Measurements from ENCODE around the gene NRG4.
A peak's percentile ranks its signal among the peaks of the same experiment; 100 is the strongest.
"Not testable (repeated sequence)": the region's sequence is repeated elsewhere in the genome, so short reads cannot be mapped to it uniquely, and the experiment has no call there.

NRG4 gene

DNA sequence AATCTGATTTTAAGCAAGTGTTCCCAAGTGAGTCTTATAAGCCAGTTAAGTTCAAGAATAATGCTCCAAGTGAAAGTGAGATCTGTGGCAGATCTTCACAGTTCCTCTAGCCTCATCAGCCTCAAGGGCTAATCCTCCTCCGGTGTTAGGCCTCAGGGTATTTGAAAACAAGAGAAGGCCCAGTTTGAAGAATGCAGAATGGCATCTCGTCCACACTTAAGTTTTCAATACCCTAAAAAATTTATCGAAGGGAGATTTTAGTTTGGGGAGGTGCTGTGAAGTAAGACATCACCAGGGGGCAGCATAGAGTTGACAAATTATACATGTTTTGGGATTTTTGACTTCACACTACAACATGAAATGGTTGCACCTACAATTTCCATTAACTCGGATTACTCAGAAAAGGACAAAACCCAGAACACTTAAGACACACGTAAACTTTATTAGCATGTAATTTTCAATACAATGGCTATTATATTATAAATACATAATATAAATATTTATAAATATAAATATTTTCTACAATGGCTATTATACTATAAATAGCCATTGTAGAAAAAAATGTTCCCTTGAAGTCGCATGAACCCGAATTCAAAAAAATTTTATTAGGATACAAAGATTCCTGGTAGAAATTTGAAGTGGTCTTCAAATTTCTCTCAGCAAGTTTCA lies 45.2 kb upstream of the NRG4 start:
- Histone ChIP-seq H3K4me3 (ENCODE audit: low read depth, low read length) (no peak overlapping the region; the same call in 1 of the 2 replicates), H3K27ac (no peak overlapping the region), H3K36me3 (no peaks in the 10 kb centered on the region), H3K9me3 (ENCODE audit: severe bottlenecking) (no peaks in the 10 kb centered on the region), H3K27me3 (ENCODE audit: insufficient read depth, low read depth, severe bottlenecking) (peaks cover 18% of the 10 kb centered on the region)
- TF ChIP-seq, protein P1, sequence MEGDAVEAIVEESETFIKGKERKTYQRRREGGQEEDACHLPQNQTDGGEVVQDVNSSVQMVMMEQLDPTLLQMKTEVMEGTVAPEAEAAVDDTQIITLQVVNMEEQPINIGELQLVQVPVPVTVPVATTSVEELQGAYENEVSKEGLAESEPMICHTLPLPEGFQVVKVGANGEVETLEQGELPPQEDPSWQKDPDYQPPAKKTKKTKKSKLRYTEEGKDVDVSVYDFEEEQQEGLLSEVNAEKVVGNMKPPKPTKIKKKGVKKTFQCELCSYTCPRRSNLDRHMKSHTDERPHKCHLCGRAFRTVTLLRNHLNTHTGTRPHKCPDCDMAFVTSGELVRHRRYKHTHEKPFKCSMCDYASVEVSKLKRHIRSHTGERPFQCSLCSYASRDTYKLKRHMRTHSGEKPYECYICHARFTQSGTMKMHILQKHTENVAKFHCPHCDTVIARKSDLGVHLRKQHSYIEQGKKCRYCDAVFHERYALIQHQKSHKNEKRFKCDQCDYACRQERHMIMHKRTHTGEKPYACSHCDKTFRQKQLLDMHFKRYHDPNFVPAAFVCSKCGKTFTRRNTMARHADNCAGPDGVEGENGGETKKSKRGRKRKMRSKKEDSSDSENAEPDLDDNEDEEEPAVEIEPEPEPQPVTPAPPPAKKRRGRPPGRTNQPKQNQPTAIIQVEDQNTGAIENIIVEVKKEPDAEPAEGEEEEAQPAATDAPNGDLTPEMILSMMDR (IDR thresholded peaks at IDR 0.05; ENCODE audit: low read depth, low read length), result peak; percentile 52
- DNase-seq, result peak; percentile 6

DNA sequence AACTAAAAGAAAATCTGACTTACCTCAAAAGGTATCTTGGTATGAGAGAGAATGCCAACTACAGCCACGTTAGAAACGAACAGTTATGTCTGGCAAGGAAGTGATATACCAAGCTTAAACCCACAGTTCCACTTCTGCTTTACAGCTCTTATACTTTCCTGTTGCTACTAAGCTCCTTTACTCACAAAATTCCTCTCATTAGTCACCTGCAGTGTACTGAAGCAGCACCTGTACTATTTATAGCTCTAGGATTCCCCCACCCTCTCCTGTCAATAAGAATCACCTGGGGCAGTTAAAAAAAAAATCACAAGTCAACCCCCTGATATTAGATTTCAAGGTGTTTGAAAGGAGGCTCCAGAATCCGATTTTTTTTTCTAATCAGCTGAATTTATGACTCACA lies 44.7 kb upstream of the NRG4 start:
- TF ChIP-seq, protein P1 (IDR thresholded peaks at IDR 0.05; ENCODE audit: low read depth, low read length), result no peak
- H3K4me3 ChIP-seq (ENCODE audit: low read depth, low read length), result no peak overlapping the region; the same call in 1 of the 2 replicates
- no peak overlapping the region for H3K27ac ChIP-seq
- H3K27me3 ChIP-seq (ENCODE audit: insufficient read depth, low read depth, severe bottlenecking), result peaks cover 18% of the 10 kb centered on the region
- no peak for DNase-seq
- no peaks in the 10 kb centered on the region for H3K9me3 ChIP-seq (ENCODE audit: severe bottlenecking)
- H3K36me3 ChIP-seq, result no peaks in the 10 kb centered on the region

DNA sequence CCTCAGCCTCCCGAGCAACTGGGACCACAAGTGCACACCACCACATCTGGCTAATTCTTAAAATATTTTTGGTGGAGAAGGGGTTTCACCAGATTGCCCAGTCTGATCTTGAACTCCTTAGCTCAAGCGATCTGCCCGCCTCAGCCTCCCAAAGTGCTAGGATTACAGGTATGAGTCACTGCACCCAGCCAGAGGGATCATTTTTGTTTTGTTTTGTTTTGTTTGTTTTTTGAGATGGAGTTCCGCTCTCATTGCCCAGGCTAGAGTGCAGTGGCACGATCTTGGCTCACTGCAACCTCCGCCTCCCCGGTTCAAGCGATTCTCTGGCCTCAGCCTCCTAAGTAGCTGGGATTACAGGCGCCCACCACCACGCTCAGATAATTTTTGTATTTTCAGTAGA lies 42.0 kb upstream of the NRG4 start:
- H3K27me3 ChIP-seq (ENCODE audit: insufficient read depth, low read depth, severe bottlenecking); H3K36me3 ChIP-seq; H3K4me3 ChIP-seq (ENCODE audit: low read depth, low read length); H3K27ac ChIP-seq; DNase-seq; H3K9me3 ChIP-seq (ENCODE audit: severe bottlenecking): not testable (repeated sequence)

DNA sequence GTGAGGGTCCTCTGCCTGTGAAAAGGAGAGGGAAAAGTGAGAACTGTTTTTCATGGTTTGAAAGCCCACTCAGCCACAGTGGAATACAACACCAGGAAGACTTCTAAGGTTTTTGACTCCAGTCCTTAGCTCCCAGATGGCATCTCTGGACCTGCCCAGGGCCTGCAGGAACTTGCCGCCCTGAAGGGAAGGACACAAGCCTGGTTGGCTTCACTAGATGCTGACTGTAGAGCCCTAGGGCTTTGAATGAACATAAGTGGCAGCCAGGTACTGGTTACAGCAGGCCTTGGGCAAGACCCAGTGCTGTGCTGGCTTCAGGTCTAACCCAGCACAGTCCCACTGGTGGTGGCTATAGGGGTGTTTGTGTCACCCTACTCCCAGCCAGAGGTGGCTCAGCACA lies 26.3 kb upstream of the NRG4 start:
- DNase-seq, result no peak
- no peaks in the 10 kb centered on the region for H3K9me3 ChIP-seq (ENCODE audit: severe bottlenecking)
- no peak overlapping the region for H3K27ac ChIP-seq
- TF ChIP-seq, protein P1 (IDR thresholded peaks at IDR 0.05; ENCODE audit: low read depth, low read length), result no peak
- no peak overlapping the region for H3K4me3 ChIP-seq (ENCODE audit: low read depth, low read length)
- no peaks in the 10 kb centered on the region for H3K27me3 ChIP-seq (ENCODE audit: insufficient read depth, low read depth, severe bottlenecking)
- no peaks in the 10 kb centered on the region for H3K36me3 ChIP-seq

DNA sequence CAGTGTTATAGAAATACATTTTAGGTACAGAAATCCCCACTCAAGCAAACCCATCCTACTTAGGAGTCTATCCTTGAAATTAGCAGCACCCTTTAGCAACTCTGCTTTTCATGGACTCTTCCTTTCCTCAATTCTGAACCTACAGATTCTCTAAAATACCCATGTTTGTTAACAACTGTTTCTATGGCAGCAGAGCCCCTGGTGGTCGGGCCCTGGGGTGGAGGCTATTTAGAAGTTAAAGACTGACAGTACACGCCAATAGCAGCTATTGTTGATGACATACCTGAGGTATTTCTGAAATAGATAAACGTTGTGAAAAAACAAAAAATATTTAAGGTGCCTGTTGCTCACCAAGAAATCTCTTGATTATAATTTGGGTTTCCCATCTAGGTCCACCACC lies 23.4 kb upstream of the NRG4 start:
- TF ChIP-seq, protein P1 (IDR thresholded peaks at IDR 0.05; ENCODE audit: low read depth, low read length), result no peak
- DNase-seq, result no peak

DNA sequence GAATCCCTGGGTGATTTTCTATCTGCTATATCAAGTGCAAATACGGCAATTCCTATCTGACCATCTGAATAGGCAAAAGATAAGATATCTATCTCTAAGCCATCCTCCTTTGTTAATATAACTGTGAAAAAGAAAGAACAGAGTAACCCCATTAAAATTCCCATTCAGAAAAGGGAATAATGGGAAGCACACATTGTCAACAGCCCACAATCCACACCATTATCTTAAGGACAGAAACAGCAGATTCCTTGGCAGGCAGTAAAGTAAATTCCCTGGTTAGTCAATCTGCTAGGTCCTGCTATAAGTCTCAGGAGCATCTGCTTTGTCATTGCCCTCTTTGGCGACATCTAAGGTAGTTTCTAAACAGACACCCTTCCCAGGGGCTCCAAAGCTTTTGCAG lies 21.9 kb upstream of the NRG4 start:
- Histone ChIP-seq H3K27ac (no peak overlapping the region), H3K4me3 (ENCODE audit: low read depth, low read length) (no peak overlapping the region), H3K9me3 (ENCODE audit: severe bottlenecking) (no peaks in the 10 kb centered on the region), H3K36me3 (no peaks in the 10 kb centered on the region), H3K27me3 (ENCODE audit: insufficient read depth, low read depth, severe bottlenecking) (no peaks in the 10 kb centered on the region)
- TF ChIP-seq, protein P1 (IDR thresholded peaks at IDR 0.05; ENCODE audit: low read depth, low read length), result no peak
- DNase-seq, result no peak

More for the DNA sequence above, 23.4 kb upstream of the NRG4 start:
- H3K4me3 ChIP-seq (ENCODE audit: low read depth, low read length), result no peak overlapping the region
- no peaks in the 10 kb centered on the region for H3K36me3 ChIP-seq
- H3K9me3 ChIP-seq (ENCODE audit: severe bottlenecking), result no peaks in the 10 kb centered on the region
- H3K27ac ChIP-seq, result no peak overlapping the region
- no peaks in the 10 kb centered on the region for H3K27me3 ChIP-seq (ENCODE audit: insufficient read depth, low read depth, severe bottlenecking)
